Activated CD8-positive, alpha-beta T cell treated with anti-CD3 and anti-CD28 coated beads, Interleukin-2, amount 10 ng/mL, durations not matched to agents 7 days and 5 days (primary cell): ENCODE data around the gene FAF2. TPM values are rescaled to one million over a fixed set of nuclear protein-coding genes. Genes with fewer than 3 reads are reported as not detected.

Experiments
- ATAC-seq: fragments of 150-1000 bp; cut with Tn5 transposase; one replicate; pipeline ENCODE4 v1.10.0; 2021; ENCODE audit warnings: moderate library complexity
- CTCF ChIA-PET: fragments of 350-600 bp; sonication (Branson Sonifier 250); formaldehyde crosslinking; loops from one replicate; lab custom pipeline; 2021; ENCODE audit warnings: antibody characterized with exemption; lab: Charles Lee
- POLR2A ChIA-PET: fragments of 350-600 bp; sonication (Branson Sonifier 250); formaldehyde crosslinking; loops from one replicate; lab custom pipeline; 2021; ENCODE audit warnings: antibody characterized with exemption; lab: Charles Lee
- DNase-seq: peaks from one replicate; pipeline ENCODE4 v3.0.0-alpha.2; 2020
- H3K27ac Mint-ChIP-seq: one replicate; pipeline ENCODE4 v1.8.0; 2021; ENCODE audit warnings: mild to moderate bottlenecking, mixed read lengths
- H3K27me3 Mint-ChIP-seq: one replicate; pipeline ENCODE4 v1.8.0; 2021; ENCODE audit warnings: low read depth, mixed read lengths
- H3K36me3 Mint-ChIP-seq: one replicate; pipeline ENCODE4 v1.8.0; 2021; ENCODE audit warnings: low read depth, mixed read lengths
- H3K4me1 Mint-ChIP-seq: one replicate; pipeline ENCODE4 v1.8.0; 2021; ENCODE audit warnings: low read depth, mixed read lengths
- H3K4me3 Mint-ChIP-seq: one replicate; pipeline ENCODE4 v1.8.0; 2021; ENCODE audit warnings: mild to moderate bottlenecking, mixed read lengths
- H3K9me3 Mint-ChIP-seq: one replicate; pipeline ENCODE4 v1.8.0; 2022; ENCODE audit warnings: mixed read lengths; ENCODE audit not compliant: insufficient read depth
- total RNA-seq, 2 experiments: library from RNA; stranded (reverse); gene quantifications; one replicate each; pipeline ENCODE4 v1.2.3, GENCODE V29; 2021

FAF2 gene
- total RNA-seq, 2 experiments from 2014 or later = 31.3 to 31.4 TPM

DNA sequence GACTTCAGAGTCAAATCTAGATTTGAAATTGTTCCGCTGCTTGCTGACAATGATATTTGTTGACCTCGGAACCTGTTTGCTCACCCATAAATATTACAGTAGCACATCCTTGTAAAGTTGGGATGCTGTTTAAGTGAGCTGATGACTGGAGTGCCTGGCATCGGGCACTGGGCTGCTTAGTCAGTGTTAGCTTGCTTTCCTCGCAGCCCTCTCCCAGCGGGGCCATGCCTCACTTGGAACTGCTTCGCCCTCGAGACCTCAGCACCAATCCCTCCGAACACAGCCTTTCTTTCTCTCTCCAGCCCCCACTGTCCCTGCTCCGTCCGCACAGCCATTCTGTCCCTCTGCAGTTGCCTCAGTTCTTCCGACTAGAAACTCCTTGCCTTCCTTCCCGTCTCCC lies 65.6 kb downstream of the FAF2 start:
- H3K36me3 Mint-ChIP-seq = peaks cover 6% of the 10 kb centered on the region

DNA sequence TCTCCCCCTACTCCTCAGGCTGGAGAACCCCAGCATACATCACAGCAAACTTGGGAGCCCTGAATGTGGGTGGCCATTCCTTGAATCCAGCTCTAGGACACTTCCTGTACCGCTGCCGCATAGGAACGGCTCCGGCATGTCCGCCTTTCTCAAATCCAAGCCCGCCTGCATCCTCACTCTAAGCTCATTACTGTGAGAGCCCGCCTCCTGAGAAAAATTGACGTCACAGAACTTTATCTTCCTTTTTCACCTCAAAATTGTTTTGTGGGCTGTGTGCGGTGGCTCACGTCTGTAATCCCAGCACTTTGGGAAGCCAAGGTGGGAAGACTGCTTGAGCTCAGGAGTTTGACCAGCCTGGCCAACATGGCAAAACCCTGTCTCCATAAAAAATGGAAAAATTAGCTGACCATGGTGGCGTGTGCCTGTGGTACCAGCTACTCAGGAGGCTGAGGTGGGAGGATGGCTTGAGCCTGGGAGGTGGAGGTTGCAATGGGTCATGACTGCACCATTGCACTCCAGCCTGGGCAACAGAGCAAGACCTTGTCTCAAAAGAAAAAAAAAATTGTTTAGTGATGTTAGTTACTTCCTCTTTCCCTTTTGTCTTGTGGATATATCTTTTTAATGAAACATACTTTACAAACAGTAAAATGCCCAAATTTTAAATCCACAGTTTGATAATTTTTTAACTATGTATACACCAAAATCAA lies 66.2 kb downstream of the FAF2 start:
- DNase-seq = no peak
- peaks cover 4% of the 10 kb centered on the region for H3K27me3 Mint-ChIP-seq
- H3K27ac Mint-ChIP-seq = no peak overlapping the region
- ChIA-PET POLR2A (no interaction called here), CTCF (interaction anchor here (1.5 kb wide), 1 partner anchor 98 kb away, joined by 3 read pairs; the partner anchor contains the start of gene CLTB)
- peaks cover 2% of the 10 kb centered on the region for H3K36me3 Mint-ChIP-seq
- H3K4me3 Mint-ChIP-seq = no peak overlapping the region
- no peak for ATAC-seq
- H3K9me3 Mint-ChIP-seq = no peaks in the 10 kb centered on the region
- peaks cover 22% of the 10 kb centered on the region for H3K4me1 Mint-ChIP-seq

More for the DNA sequence above, 65.6 kb downstream of the FAF2 start:
- H3K27ac Mint-ChIP-seq = no peak overlapping the region
- ATAC-seq = no peak
- no peaks in the 10 kb centered on the region for H3K9me3 Mint-ChIP-seq
- ChIA-PET POLR2A (no interaction called here), CTCF (interaction anchor here (1.5 kb wide), 1 partner anchor 97 kb away, joined by 3 read pairs; the partner anchor contains the start of gene CLTB)
- no peak overlapping the region for H3K4me3 Mint-ChIP-seq
- no peak for DNase-seq
- peaks cover 22% of the 10 kb centered on the region for H3K4me1 Mint-ChIP-seq
- H3K27me3 Mint-ChIP-seq = peaks cover 4% of the 10 kb centered on the region

DNA sequence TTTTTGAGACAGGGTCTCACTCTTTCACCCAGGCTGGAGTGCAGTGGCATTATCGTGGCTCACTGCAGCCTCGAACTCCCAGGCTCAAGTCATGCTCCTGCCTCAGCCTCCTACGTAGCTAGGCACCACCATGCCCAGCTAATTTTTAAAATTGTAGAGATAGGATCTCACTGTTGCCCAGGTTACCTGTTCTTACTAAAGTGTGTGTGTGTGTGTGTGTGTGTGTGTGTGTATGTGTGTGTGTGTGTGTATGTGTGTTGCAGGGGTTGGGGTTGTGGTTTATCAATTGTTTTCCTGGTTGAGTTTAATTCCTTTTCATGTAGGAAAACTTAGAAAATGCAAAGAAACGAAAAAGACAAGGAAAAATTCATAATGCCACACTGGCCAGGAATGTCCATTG lies 67.2 kb downstream of the FAF2 start:
- POLR2A ChIA-PET = no interaction called here
- Mint-ChIP-seq H3K27ac (no peak overlapping the region), H3K27me3 (peaks cover 4% of the 10 kb centered on the region), H3K36me3 (no peaks in the 10 kb centered on the region), H3K4me1 (peaks cover 22% of the 10 kb centered on the region), H3K9me3 (no peaks in the 10 kb centered on the region), H3K4me3 (no peak overlapping the region)
- DNase-seq = no peak
- ATAC-seq = no peak
- CTCF ChIA-PET = no interaction called here

DNA sequence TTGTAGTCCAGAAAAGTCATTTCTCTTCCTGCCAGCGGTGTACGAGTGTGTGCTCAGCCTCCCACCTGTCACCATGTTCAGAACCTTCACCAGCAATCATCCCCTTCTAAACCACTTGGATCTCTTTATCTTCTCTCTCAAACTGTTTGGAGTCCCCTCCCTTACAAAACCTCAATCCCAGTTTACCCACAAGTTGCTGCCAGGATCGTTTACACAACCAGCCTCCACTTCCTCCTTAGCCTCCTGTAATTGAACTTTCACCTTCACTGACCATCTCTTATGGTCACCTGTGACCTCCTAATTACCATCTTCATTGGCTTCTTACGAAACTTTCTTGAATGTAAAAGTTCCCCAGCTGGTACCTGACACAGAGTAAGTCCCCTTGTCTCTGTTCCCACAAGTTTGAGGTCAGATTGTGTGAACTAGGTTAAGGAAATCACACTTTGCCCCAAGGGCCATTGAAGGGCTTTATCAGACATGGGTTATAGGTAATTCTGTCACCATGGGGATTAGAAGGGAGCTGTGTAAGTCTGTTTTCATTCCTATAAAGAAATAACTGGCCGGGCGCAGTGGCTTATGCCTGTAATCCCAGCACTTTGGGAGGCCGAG lies 69.0 kb downstream of the FAF2 start:
- H3K27me3 Mint-ChIP-seq = peaks cover 6% of the 10 kb centered on the region
- ChIA-PET CTCF (interaction anchor here (0.7 to 1.4 kb wide), 3 partner anchors 13 to 64 kb away, joined by 3 to 4 read pairs (median 4); no protein-coding TSS in a partner anchor), POLR2A (interaction anchor here (1.0 kb wide), 1 partner anchor 17 kb away, joined by 4 read pairs; no protein-coding TSS in a partner anchor)
- no peak for ATAC-seq
- H3K9me3 Mint-ChIP-seq = no peaks in the 10 kb centered on the region
- H3K4me3 Mint-ChIP-seq = no peak overlapping the region
- no peaks in the 10 kb centered on the region for H3K36me3 Mint-ChIP-seq
- no peak for DNase-seq
- H3K4me1 Mint-ChIP-seq = peaks cover 20% of the 10 kb centered on the region
- peak overlapping the region; percentile 56 for H3K27ac Mint-ChIP-seq

DNA sequence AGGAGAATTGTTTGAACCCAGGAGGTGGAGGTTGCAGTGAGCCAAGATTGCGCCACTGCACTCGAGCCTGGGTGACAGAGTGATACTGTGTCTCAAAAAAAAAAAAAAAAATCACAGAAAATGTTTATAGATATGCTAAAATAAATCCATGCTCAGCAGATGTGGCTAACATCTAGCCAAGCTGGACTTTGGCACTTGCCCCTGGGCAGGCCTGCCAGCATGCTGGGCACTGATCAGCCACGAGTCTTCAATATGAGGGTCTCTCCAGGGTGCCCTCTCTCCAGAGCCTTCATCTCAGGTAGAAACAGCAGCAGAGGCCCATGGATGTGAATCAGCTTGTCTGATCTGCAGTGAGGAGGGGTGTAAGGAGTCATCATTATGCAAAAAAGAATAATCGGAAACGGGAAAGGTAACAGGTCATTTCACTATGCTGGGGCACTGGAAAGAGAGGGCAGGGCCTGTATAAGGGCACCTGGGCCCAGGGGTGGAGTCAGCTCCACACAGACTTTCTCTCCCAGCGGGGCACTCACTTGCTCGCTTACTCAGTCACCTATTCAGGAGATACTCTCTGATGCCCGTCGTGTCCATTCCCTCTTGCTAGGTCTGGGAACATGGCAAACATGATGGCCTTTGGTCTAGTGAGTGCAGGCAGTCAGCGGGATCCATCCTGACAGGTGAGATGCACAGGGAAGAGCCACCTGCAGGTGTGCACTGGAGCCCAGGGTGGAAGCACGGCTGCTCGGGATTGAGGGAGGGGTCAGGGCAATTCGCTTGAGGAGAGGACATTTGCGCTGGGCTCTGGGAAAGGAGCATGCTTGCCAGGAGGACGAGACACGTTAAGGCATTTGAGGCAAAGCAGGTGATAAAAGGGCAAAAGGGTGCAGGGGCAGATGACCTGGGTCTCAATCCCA lies 71.9 kb downstream of the FAF2 start:
- Mint-ChIP-seq H3K9me3 (no peaks in the 10 kb centered on the region), H3K4me1 (peaks cover 8% of the 10 kb centered on the region), H3K27ac (no peak overlapping the region), H3K27me3 (peaks cover 6% of the 10 kb centered on the region), H3K4me3 (no peak overlapping the region), H3K36me3 (peaks cover 2% of the 10 kb centered on the region)
- no peak for ATAC-seq
- POLR2A ChIA-PET = no interaction called here
- DNase-seq = no peak
- CTCF ChIA-PET = interaction anchor here (0.9 kb wide), 1 partner anchor 38 kb away, joined by 3 read pairs; no protein-coding TSS in a partner anchor

DNA sequence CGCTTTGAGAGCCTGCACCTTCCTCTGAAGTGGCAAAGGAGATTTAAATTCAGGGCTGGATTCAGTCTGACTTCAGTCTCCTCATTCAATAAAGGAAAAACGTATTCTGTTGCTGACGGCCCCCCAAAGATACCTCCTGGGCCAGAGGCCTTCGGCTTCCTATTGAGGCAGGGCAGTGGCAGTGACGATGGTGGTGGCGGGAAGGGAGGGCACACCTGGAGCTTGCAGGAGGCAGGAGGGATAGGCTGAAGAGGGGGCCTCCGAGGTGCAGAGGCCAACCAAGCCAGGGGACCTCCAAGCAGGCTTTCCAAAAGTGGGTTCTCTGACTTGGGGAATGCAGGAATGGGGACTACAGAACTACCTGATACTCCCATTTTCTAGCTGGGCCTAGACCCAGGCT lies 73.1 kb downstream of the FAF2 start:
- Mint-ChIP-seq H3K36me3 (peaks cover 7% of the 10 kb centered on the region), H3K4me3 (no peak overlapping the region), H3K4me1 (peaks cover 8% of the 10 kb centered on the region), H3K27ac (no peak overlapping the region), H3K9me3 (no peaks in the 10 kb centered on the region), H3K27me3 (peaks cover 6% of the 10 kb centered on the region)
- DNase-seq = no peak
- ATAC-seq = no peak
- ChIA-PET POLR2A (interaction anchor here (0.6 kb wide), 1 partner anchor 72 kb away, joined by 4 read pairs; no protein-coding TSS in a partner anchor), CTCF (no interaction called here)

DNA sequence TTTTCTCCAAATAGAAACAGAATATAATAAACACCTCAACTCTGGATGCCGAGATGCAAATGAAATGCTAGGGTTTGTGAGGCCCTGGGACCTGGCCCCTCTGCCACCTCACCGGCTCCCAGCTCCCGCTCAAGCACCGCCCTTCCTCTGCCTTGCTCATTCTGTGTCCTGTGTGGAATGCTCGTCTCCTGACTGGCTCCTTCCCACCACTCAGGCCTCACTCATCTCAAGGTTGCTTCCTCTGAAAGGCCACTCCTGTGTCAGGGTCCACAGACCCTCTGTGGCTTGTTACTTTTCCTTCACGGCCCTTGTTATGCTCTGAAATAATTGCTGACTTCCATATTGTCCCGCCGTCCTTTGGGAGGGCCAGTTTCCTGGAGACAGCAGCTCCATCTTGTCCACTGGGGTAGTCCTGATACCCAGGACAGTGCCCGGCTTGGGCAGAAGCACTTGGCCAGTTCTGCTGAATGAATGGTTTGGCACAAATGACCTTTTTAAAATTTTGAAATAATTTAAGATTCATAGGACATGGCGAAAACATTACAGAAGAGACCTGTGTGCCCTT lies 73.6 kb downstream of the FAF2 start:
- ChIA-PET POLR2A (interaction anchor here (0.6 kb wide), 1 partner anchor 73 kb away, joined by 4 read pairs; no protein-coding TSS in a partner anchor), CTCF (interaction anchor here (1.7 kb wide), 1 partner anchor 10 kb away, joined by 4 read pairs; no protein-coding TSS in a partner anchor)
- H3K36me3 Mint-ChIP-seq = peaks cover 9% of the 10 kb centered on the region
- H3K27me3 Mint-ChIP-seq = peaks cover 6% of the 10 kb centered on the region
- DNase-seq = no peak
- H3K4me1 Mint-ChIP-seq = peaks cover 6% of the 10 kb centered on the region
- no peak for ATAC-seq
- no peaks in the 10 kb centered on the region for H3K9me3 Mint-ChIP-seq
- H3K27ac Mint-ChIP-seq = no peak overlapping the region
- H3K4me3 Mint-ChIP-seq = no peak overlapping the region

GRCh38 chr5:176524138-176524537 lies 76.0 kb downstream of the FAF2 start:
- no peak overlapping the region for H3K4me3 Mint-ChIP-seq
- ATAC-seq (no peak), DNase-seq (no peak)
- H3K27ac Mint-ChIP-seq = no peak overlapping the region
- no peaks in the 10 kb centered on the region for H3K9me3 Mint-ChIP-seq
- peaks cover 27% of the 10 kb centered on the region for H3K36me3 Mint-ChIP-seq
- peaks cover 2% of the 10 kb centered on the region for H3K27me3 Mint-ChIP-seq
- POLR2A ChIA-PET = interaction anchor here (0.9 to 1.6 kb wide), 3 partner anchors 10 to 12 kb away, joined by 3 to 5 read pairs (median 5); no protein-coding TSS in a partner anchor
- CTCF ChIA-PET = interaction anchor here (0.7 kb wide), 1 partner anchor 19 kb away, joined by 3 read pairs; no protein-coding TSS in a partner anchor
- H3K4me1 Mint-ChIP-seq = peaks cover 20% of the 10 kb centered on the region

- H3K4me3 Mint-ChIP-seq = no peak overlapping the region
- POLR2A ChIA-PET = interaction anchor here (1.4 to 1.6 kb wide), 2 partner anchors 11 to 12 kb away, joined by 5 read pairs; partner anchors contain the start of gene RNF44
- H3K27ac Mint-ChIP-seq = peak overlapping the region; percentile 25
- H3K36me3 Mint-ChIP-seq = peaks cover 34% of the 10 kb centered on the region
- DNase-seq (no peak), ATAC-seq (no peak)
- H3K9me3 Mint-ChIP-seq = no peaks in the 10 kb centered on the region
- H3K27me3 Mint-ChIP-seq = peaks cover 2% of the 10 kb centered on the region
- H3K4me1 Mint-ChIP-seq = peaks cover 28% of the 10 kb centered on the region
- CTCF ChIA-PET = interaction anchor here (0.6 kb wide), 1 partner anchor 8 kb away, joined by 3 read pairs; no protein-coding TSS in a partner anchor
Measured at GRCh38 chr5:176524987-176525386, 76.8 kb downstream of the FAF2 start.

GRCh38 chr5:176525677-176526076 lies 77.5 kb downstream of the FAF2 start:
- ATAC-seq (no peak), DNase-seq (no peak)
- CTCF ChIA-PET = no interaction called here
- Mint-ChIP-seq H3K27ac (no peak overlapping the region), H3K36me3 (peaks cover 37% of the 10 kb centered on the region), H3K4me3 (no peak overlapping the region), H3K9me3 (no peaks in the 10 kb centered on the region), H3K27me3 (peaks cover 2% of the 10 kb centered on the region), H3K4me1 (peaks cover 28% of the 10 kb centered on the region)
- POLR2A ChIA-PET = interaction anchor here (1.6 kb wide), 1 partner anchor 11 kb away, joined by 5 read pairs; the partner anchor contains the start of gene RNF44

DNA sequence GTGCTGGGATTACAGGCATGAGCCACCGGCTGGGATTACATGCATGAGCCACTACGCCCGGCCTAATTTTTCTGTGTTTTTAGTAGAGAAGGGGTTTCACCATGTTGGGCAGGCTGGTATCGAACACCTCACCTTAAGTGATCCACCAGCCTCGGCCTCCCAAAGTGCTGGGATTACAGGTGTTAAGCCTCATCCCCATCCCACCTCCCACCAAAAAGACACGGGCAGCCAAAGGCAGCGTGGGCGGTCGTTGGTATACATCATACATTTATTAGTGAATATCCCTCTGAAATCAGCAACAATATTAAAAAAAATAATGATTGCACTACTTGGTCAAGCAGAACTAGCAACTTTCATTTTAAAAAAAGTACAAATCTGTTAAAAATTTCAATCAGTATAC lies 78.3 kb downstream of the FAF2 start:
- Mint-ChIP-seq H3K27me3 (peaks cover 2% of the 10 kb centered on the region), H3K4me3 (no peak overlapping the region), H3K4me1 (peaks cover 32% of the 10 kb centered on the region), H3K36me3 (peaks cover 43% of the 10 kb centered on the region), H3K9me3 (no peaks in the 10 kb centered on the region), H3K27ac (no peak overlapping the region)
- ChIA-PET POLR2A (interaction anchor here (1.6 kb wide), 1 partner anchor 11 kb away, joined by 5 read pairs; the partner anchor contains the start of gene RNF44), CTCF (no interaction called here)
- ATAC-seq (no peak), DNase-seq (no peak)
